ENCODE results near the gene CHD5. TPM values are rescaled to one million over a fixed set of nuclear protein-coding genes. Genes with fewer than 3 reads are reported as not detected.

Gene CHD5
- total RNA-seq, 2 donors from 2014 or later, result 1.1 to 3.2 TPM

DNA sequence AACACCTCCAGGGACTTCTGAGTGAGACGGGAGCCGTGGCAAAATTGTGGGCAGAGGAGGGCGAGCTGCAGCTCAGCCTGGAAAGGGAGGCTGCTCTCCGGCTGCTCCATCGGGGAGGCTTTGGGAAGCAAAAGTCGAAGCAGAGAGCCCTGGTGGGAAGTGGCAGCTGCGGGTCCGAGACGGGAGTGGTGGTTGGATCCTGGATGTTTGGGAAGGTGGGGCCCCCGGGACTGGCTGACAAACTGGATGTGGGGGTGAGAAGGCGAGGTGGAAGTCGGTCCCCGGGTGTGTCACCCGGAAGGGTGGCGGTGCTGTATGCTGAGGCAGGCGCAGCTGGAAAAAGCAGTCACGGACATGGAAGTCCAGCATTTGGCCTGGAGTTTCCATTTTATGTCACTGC lies 82.3 kb downstream of the CHD5 start:
- H3K27ac ChIP-seq, result no peak overlapping the region
- no peaks in the 10 kb centered on the region for H3K36me3 ChIP-seq
- TF ChIP-seq CTCF (IDR thresholded peaks at IDR 0.05), result no peak
- no peak overlapping the region for H3K4me3 ChIP-seq
- H3K27me3 ChIP-seq (replicated peaks; ENCODE audit: insufficient read depth), result no peaks in the 10 kb centered on the region
- no peaks in the 10 kb centered on the region for H3K4me1 ChIP-seq (ENCODE audit: control insufficient read depth in 1 of 2, low read depth in 2 of 2)
- ATAC-seq (ENCODE audit: insufficient number of reproducible peaks, low FRiP score, low read depth), result no peak
- no peaks in the 10 kb centered on the region for H3K9me3 ChIP-seq
- DNase-seq (ENCODE audit: low spot score), result no peak

- no peak for TF ChIP-seq CTCF (IDR thresholded peaks at IDR 0.05)
- ATAC-seq (ENCODE audit: insufficient number of reproducible peaks, low FRiP score, low read depth), result no peak
- DNase-seq (ENCODE audit: low spot score), result no peak
- no peaks in the 10 kb centered on the region for H3K4me1 ChIP-seq (ENCODE audit: control insufficient read depth in 1 of 2, low read depth in 2 of 2)
- H3K27me3 ChIP-seq (replicated peaks; ENCODE audit: insufficient read depth), result no peaks in the 10 kb centered on the region
- H3K9me3 ChIP-seq, result no peaks in the 10 kb centered on the region
- H3K27ac ChIP-seq, result no peak overlapping the region
- no peaks in the 10 kb centered on the region for H3K36me3 ChIP-seq
- H3K4me3 ChIP-seq, result no peak overlapping the region
Observed at GRCh38 chr1:6097117-6097595, 83.0 kb downstream of the CHD5 start.

DNA sequence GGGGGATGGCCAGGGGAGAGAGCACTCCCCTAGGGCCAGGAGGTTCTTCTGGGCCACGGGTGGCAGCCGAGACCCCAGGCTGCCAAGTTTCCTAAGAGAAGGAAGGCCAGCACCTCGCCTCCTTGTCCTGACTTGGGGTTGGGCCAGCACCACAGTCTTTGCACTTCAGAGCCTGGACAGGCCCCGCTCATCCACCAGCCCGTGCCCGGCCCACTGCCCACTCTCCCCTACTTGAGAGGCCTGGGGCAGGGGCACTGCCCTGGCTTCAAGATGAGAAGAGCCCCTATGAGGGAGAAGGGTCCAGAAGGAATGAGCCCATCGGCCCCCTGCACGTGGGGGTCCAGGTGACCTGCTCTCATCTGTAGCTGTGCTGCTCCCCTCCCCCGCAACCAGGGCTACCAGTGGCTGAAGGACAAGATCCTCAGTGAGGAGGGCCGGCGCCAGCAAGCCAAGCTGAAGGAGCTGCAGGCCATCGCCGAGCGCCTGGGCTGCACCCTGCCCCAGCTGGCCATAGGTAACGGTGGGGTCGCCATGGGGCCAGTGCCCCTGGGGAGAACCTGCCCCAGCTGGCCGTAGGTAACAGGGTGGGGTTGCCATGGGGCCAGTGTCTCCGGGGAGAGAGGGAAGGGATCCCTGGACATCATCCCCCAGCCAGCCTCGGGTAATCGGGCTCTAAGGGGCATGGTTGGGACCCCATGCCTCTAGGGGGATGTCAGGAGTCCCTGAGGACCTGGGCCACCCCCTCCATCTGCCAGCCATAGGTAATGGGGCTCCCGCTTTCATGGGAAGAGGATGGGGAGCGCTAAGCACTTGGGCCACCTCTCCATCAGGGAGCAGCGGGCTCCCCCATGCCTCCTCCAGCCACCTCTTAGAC lies 83.6 kb downstream of the CHD5 start:
- Histone ChIP-seq H3K27ac (no peak overlapping the region), H3K4me1 (ENCODE audit: control insufficient read depth in 1 of 2, low read depth in 2 of 2) (no peaks in the 10 kb centered on the region), H3K27me3 (replicated peaks; ENCODE audit: insufficient read depth) (no peaks in the 10 kb centered on the region), H3K9me3 (no peaks in the 10 kb centered on the region), H3K36me3 (no peaks in the 10 kb centered on the region), H3K4me3 (no peak overlapping the region)
- no peak for TF ChIP-seq CTCF (IDR thresholded peaks at IDR 0.05)
- ATAC-seq (ENCODE audit: insufficient number of reproducible peaks, low FRiP score, low read depth) (no peak), DNase-seq (ENCODE audit: low spot score) (no peak)

DNA sequence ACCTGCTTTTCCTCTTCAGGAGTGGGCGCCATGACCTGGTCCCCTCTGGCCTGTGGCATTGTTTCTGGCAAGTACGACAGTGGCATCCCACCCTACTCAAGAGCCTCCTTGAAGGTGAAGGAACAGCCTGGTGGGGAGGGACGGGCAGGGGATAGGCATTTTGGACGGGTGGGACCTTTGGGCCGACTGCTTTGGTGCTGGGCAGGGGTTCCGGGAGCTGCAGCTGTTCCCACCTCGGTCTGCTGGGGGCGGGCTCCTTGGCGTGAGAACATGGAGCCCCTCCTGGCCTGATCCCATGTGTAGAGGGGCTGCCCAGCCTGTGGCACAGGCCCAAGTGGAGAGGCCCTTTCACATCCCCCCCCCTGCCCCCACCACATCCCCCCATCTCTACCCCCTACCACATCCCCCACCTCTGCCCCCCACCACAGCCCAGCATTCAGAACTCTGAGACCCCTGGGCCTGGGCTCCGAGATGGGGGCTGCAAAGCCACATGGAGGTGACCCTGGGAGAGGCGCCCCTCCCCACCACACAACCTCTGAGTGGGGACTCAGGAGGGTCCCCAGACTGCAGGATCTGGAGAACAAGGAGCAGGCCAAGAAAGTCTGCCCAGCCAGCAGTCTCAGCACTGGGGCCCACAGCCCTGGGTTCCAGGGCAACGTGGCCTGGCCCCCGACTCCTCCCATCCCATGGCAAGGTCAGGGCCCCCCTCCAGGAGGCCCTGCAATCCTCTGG lies 84.4 kb downstream of the CHD5 start:
- no peak for TF ChIP-seq CTCF (IDR thresholded peaks at IDR 0.05)
- DNase-seq (ENCODE audit: low spot score), result no peak
- Histone ChIP-seq H3K36me3 (no peaks in the 10 kb centered on the region), H3K27ac (no peak overlapping the region), H3K4me1 (ENCODE audit: control insufficient read depth in 1 of 2, low read depth in 2 of 2) (no peaks in the 10 kb centered on the region), H3K27me3 (replicated peaks; ENCODE audit: insufficient read depth) (no peaks in the 10 kb centered on the region), H3K4me3 (no peak overlapping the region), H3K9me3 (no peaks in the 10 kb centered on the region)
- no peak for ATAC-seq (ENCODE audit: insufficient number of reproducible peaks, low FRiP score, low read depth)

GRCh38 chr1:6094801-6095505 lies 85.2 kb downstream of the CHD5 start:
- Histone ChIP-seq H3K4me3 (no peak overlapping the region), H3K36me3 (no peaks in the 10 kb centered on the region), H3K4me1 (ENCODE audit: control insufficient read depth in 1 of 2, low read depth in 2 of 2) (no peaks in the 10 kb centered on the region), H3K27me3 (replicated peaks; ENCODE audit: insufficient read depth) (no peaks in the 10 kb centered on the region), H3K27ac (no peak overlapping the region), H3K9me3 (no peaks in the 10 kb centered on the region)
- no peak for TF ChIP-seq CTCF (IDR thresholded peaks at IDR 0.05)
- ATAC-seq (ENCODE audit: insufficient number of reproducible peaks, low FRiP score, low read depth) (no peak), DNase-seq (ENCODE audit: low spot score) (no peak)

Data from thoracic aorta (tissue), 2 donors.